ENCODE data around the gene SLC4A4. TPM values are rescaled to one million over a fixed set of nuclear protein-coding genes. Genes with fewer than 3 reads are reported as not detected.

SLC4A4 gene
- total RNA-seq, 1 donor from 2014 or later = 4.9 TPM

DNA sequence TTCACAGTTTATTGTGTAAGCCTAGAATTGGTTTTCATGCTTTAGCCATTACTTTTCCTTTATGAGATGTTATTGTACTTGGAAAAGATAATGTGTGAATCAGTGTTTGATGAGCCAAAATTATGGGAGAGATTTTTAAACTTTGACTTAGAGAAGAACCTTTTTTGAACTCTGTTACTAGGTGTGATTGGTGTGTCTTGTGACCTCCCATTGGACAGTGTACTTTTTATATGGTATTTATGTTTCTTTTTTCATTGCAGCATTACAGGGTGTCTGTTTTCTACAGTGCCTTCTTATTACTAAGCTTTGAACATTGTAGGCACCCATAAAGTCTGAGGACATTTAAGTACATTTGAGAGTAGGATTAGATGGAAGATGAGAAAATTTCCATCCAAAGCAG is 91.1 kb downstream of the SLC4A4 start:
- peaks cover 25% of the 10 kb centered on the region for H3K4me1 Mint-ChIP-seq
- no peak for DNase-seq (ENCODE audit: low spot score in 2 of 2, unreplicated experiment in 2 of 2)
- H3K36me3 Mint-ChIP-seq = peaks cover 3% of the 10 kb centered on the region
- H3K27me3 Mint-ChIP-seq (ENCODE audit: low read depth) = no peaks in the 10 kb centered on the region
- no peak overlapping the region for H3K27ac Mint-ChIP-seq
- peaks cover 13% of the 10 kb centered on the region for H3K9me3 Mint-ChIP-seq
- TF ChIP-seq, protein P1, sequence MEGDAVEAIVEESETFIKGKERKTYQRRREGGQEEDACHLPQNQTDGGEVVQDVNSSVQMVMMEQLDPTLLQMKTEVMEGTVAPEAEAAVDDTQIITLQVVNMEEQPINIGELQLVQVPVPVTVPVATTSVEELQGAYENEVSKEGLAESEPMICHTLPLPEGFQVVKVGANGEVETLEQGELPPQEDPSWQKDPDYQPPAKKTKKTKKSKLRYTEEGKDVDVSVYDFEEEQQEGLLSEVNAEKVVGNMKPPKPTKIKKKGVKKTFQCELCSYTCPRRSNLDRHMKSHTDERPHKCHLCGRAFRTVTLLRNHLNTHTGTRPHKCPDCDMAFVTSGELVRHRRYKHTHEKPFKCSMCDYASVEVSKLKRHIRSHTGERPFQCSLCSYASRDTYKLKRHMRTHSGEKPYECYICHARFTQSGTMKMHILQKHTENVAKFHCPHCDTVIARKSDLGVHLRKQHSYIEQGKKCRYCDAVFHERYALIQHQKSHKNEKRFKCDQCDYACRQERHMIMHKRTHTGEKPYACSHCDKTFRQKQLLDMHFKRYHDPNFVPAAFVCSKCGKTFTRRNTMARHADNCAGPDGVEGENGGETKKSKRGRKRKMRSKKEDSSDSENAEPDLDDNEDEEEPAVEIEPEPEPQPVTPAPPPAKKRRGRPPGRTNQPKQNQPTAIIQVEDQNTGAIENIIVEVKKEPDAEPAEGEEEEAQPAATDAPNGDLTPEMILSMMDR (IDR thresholded peaks at IDR 0.05; ENCODE audit: unreplicated experiment) = no peak
- H3K4me3 Mint-ChIP-seq = no peak overlapping the region

DNA sequence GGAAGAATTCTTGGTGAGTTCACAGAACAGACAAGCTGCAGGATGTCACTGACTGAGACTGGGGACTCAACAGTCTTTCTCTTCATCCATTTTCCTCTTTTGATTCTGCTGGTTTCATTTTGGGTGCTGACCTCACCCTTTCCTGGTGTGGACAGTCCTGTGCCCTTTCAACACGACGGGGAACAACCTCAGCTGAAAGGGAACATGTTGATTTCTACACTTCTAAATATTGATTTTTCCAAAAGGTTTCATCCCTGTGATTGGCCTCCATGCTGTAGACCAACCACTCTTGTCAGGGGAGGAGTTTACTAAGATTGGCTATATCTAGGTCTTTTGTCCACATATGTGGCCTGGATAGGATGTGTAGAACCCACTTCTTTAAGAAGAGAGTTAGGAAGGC is 91.8 kb downstream of the SLC4A4 start:
- TF ChIP-seq, protein P1 (IDR thresholded peaks at IDR 0.05; ENCODE audit: unreplicated experiment) = no peak
- Mint-ChIP-seq H3K27ac (no peak overlapping the region), H3K4me1 (peaks cover 25% of the 10 kb centered on the region), H3K4me3 (no peak overlapping the region), H3K27me3 (ENCODE audit: low read depth) (no peaks in the 10 kb centered on the region), H3K9me3 (peaks cover 9% of the 10 kb centered on the region), H3K36me3 (peaks cover 3% of the 10 kb centered on the region)
- DNase-seq (ENCODE audit: low spot score in 2 of 2, unreplicated experiment in 2 of 2) = no peak

DNA sequence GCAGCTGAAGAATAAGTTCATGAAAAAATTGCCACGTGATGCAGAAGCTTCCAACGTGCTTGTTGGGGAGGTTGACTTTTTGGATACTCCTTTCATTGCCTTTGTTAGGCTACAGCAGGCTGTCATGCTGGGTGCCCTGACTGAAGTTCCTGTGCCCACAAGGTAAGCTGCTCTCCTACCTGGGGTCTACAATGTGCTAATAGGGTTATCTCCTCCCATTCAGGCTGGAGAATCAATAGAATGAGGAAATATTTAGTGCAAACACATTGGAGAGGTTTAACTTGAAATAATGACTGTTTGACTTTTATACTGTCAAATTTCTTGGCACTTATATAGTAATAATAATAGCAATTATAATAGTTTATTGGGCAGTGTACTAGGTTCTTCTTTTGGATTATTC is 101.8 kb downstream of the SLC4A4 start:
- TF ChIP-seq, protein P1 (IDR thresholded peaks at IDR 0.05; ENCODE audit: unreplicated experiment) = no peak
- Mint-ChIP-seq H3K36me3 (no peaks in the 10 kb centered on the region), H3K9me3 (peaks cover 4% of the 10 kb centered on the region), H3K27me3 (ENCODE audit: low read depth) (no peaks in the 10 kb centered on the region), H3K4me1 (peaks cover 42% of the 10 kb centered on the region), H3K27ac (no peak overlapping the region), H3K4me3 (no peak overlapping the region)
- no peak for DNase-seq (ENCODE audit: low spot score in 2 of 2, unreplicated experiment in 2 of 2)

DNA sequence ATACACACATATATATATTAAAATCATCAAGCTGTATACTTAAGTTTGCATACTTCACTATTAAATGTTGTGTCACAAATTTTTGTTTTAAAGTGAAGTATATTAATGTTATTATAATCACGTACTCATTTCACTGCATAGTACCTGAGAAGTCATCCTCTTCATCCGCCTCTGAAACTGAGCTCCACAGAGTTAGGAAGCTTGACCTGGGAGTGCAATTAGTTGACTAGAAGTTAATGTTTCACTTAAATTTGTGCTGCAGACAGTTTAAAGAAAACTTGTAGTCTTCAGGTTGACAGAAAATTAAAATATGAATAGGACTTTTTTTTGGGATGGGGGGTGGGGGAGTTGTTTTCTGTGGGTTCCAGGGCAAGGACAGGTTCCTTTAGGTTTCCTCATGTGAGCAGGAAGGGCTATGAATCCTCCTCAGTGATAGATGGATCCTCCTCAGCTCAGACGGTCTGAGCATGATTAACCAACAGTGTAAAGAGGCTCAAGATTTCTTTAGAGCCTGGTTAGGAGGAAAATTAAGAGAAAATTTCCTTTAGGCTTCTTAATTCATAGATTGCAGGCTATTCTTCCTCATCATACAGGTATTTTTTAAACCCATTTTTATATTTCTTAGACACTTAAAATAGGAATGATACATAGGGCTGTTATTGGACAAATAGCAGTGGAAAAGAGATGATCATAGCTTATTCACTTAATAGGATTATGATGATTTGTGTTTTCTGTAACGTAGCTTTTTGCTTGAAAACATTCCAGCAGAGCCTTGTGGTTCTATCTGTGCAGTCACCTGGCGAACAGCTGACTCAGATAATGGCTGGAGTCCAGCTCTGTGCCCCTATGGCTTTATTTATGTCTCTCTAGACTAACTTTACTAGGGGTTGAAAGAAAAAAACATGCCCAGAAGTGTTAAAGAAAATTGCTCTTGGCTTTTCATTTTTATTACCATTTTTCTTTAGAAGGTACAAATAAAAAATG is 102.7 kb downstream of the SLC4A4 start:
- Mint-ChIP-seq H3K27ac (peak overlapping the region; percentile 81), H3K27me3 (ENCODE audit: low read depth) (no peaks in the 10 kb centered on the region), H3K36me3 (no peaks in the 10 kb centered on the region), H3K9me3 (peaks cover 4% of the 10 kb centered on the region), H3K4me1 (peaks cover 42% of the 10 kb centered on the region), H3K4me3 (no peak overlapping the region)
- TF ChIP-seq, protein P1 (IDR thresholded peaks at IDR 0.05; ENCODE audit: unreplicated experiment) = no peak
- peak in 1 of 2 experiments; percentile 52 for DNase-seq (ENCODE audit: low spot score in 2 of 2, unreplicated experiment in 2 of 2)

DNA sequence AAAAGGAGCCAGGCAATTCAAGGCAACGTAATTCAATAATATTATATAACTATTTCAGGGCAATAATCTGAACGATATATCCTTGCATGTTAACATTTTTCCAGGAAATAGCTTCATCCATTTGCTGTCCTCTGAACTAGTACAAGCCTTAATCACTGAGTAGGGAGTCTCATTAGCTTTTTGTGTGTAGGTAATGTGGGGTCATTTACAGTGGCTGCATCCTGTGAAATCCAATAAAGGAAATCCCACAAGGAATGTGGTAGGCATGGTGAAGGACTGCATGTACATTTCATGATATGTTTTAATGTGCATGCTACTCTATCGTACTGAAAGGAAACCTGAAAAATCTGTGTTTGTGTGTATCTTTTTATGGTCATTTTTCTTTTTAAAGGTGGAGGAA is 103.5 kb downstream of the SLC4A4 start:
- H3K9me3 Mint-ChIP-seq = peaks cover 4% of the 10 kb centered on the region
- DNase-seq (ENCODE audit: low spot score in 2 of 2, unreplicated experiment in 2 of 2) = no peak
- peak overlapping the region; percentile 81 for H3K27ac Mint-ChIP-seq
- no peaks in the 10 kb centered on the region for H3K36me3 Mint-ChIP-seq
- H3K27me3 Mint-ChIP-seq (ENCODE audit: low read depth) = no peaks in the 10 kb centered on the region
- peaks cover 45% of the 10 kb centered on the region for H3K4me1 Mint-ChIP-seq
- no peak overlapping the region for H3K4me3 Mint-ChIP-seq
- TF ChIP-seq, protein P1 (IDR thresholded peaks at IDR 0.05; ENCODE audit: unreplicated experiment) = no peak

Data from mesothelial cell of epicardium (in vitro differentiated cells).